Effector CD8-positive, alpha-beta T cell (primary cell): Measurements from ENCODE around the gene SNAPC1.
"Not testable (repeated sequence)": the region's sequence is repeated elsewhere in the genome, so short reads cannot be mapped to it uniquely, and the experiment has no call there.

ENCODE experiments used
- DNase-seq: peaks from one replicate; lab custom pipeline; 2025; lab: John Stamatoyannopoulos, UW

The SNAPC1 gene

DNA sequence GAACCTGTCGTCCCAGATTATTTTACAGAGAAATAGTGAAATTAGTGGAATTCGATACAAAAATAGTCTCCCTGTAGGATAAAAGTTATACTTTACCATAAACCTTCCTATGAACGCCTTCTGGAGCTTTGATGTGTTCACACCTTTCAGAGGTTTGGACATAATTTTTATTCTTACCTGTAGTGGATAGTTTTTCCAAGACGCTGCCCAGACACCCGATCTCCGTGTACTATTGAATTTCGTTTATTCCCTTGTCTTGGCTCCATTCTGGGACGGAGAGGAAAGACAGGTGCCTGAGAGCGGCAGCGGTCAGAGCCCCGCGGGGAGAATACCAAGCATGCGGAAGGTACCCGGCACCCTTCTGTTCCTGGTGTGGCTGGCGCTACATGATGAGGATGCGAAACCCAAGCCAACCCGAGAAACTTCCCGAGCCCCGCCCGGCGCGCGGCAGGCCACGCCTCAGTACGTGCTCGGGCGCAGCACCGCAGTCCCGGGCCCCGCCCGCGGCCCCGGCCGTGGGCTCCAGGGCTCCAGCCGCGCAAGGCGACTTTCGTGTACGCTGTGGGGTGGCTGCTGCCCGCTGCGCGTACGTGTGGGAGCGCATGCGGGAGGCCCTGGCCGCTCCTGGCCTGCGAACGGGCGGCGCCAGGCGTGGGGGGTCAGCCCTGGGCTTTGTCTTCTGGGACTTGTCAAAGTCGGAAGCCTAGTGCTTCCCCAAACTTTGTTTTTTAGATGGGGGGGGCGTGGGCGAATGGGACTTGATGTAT, 11.3 kb upstream of the SNAPC1 start:
- peak; percentile 59 for DNase-seq

DNA sequence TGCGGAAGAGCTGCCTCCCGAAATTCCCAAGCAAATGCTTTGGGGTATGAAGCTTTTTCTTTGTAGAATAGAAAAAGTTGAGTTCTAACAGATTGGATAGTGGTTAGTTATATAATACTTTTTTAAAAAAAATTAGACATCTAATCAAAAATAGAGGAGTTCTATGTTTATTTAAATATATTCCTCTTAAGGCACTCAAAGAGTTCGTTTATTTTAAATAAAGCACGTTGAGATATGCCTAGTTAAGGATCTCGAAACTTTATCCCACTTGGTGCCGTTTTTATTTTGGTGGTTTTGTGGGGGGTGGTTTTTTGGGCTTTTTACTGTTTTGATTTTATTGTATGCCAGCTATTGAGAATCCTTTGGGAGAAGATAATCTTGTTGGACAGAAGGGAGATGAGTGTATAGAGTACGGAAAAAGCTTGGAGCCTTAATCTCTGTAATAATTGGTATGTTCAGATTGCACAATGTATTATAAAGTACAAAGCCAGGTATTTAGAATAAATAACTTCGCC, 10.7 kb upstream of the SNAPC1 start:
- DNase-seq = no peak

DNA sequence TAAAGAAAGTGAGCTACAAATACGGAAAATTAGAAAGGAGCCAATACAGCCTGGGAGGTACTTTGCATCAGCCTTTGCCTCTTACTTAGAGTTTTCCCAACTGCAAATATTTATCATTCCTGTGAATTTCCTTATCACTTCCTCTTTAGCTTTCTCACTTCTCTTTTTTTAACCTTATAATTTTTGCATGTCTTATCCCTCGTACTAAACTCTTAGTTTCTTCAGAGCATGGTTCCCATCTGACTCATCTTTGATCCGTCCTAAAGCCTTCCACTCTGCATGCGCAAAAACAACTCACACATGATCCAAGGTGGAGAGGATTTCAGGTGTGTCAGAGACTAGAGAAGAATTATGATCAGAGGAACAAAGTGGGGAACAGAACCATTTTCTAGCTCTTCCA, 9.6 kb upstream of the SNAPC1 start:
- DNase-seq = no peak

DNA sequence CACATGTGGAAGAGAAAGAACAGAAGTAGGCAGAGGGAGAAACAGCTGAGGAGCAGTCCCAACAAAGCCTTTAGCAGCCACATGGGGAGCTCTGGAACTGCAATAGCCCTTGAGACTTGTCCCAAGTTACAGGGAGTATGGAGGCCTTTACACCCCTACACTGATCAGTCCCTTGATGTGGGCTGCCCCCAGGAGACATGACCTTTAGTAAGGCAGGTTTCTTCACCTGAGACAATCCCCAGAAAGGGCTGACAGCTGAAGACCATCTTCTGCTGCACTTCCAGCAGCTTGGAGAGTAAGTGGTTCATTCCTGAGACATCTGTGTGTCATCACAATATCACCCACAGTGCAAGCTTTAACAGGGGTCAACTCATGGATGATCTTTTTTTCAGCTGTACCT, 8.6 kb upstream of the SNAPC1 start:
- DNase-seq = no peak

DNA sequence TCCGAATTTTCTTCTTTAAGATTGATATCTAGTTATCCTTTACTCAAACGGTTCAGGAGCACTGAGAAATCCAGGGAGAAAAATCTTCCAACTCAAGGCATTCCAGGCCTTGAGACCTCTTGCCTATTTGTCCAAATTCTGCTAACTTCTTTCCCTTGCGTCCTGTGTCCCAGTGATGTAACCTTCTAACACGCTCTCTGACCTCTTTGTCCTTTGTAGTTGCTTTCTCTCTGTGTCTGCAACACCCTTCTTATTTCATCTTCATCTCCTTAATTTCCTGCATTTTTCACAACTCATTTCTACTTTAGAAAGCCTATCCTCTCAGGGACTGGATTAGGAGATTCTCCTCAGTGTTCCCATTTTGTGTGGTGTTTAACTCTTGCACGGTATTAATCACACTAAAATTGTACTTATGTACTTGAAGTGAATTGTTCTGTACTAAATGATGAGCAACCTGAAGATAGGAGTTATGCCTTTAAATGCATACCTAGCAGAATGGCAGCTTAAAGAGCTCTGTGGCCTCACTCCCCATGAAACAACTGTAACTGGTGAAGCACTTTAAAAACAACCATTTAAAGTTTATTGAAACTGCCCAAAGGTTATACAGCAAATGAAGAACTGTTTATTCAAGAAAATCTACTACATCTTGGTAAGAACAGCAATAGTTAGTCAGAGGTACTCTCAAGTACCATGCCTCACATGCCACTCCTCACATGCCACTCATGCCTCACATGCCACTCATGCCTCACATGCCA, 7.4 kb upstream of the SNAPC1 start:
- DNase-seq = no peak

DNA sequence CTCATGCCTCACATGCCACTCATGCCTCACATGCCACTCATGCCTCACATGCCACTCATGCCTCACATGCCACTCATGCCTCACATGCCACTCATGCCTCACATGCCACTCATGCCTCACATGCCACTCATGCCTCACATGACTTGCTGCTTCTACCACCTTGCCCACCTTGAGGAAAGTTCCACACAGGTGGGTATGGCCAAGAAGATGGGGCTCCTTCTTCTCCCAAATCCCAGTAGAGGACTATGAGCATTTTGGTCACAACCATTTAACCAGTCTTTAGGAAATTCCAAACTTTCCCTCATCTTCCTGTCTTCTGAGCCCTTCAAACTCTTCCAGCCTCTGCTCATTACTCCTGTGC, 6.9 kb upstream of the SNAPC1 start:
- DNase-seq = not testable (repeated sequence)

DNA sequence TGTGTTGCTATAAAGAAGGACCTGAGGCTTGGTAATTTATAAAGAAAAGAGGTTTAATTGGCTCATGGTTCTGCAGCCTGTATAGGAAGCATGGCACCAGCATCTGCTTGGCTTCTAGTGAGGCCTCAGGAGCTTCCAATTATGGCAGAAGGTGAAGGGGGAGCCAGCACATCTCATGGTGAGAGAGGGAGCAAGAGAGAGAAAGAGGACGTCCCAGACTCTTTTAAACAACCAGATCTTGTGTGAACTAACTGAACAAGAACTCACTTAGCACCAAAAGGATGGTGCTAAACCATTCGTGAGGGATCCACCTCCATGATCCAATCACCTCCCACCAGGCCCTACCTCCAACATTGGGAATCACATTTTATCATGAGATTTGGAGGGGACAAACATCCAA, 6.1 kb upstream of the SNAPC1 start:
- no peak for DNase-seq

DNA sequence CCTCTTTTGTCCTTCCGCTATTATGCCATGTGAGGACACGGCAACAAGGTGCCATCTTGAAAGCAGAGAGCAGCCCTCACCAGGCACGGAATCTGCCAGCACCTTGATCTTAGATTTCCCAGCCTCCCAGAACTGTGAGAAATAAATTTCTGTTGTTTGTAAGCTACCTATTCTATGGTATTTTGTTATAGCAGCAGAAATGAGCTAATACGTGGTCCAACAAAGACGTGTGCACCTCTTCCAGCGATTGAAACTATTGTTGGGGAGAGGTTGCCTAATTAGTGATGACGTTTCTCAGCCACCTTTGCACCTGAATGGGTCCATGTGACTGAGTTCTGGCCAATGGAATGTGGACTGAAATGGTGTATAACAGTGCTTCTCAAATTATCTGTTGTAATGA, 2.3 kb upstream of the SNAPC1 start:
- DNase-seq = no peak

DNA sequence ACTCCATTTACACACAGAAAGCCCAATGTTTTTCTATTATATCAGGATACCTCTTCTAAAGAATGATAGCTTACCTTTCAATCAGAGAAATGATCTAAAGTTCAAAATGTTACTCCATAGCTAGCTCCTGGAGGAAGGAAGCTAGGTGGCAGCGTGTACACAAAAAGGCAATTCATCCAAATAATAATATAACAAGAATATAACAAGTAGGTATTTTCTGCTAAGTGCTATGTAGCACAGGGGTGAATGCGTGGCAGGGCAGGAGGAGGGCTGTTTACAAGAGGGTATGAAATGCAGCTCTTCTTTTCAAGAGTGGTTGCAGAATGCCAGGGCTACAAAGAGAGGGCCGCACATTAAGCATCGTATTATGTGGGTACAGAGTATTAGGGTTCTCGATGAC, 663 bp upstream of the SNAPC1 start:
- DNase-seq = no peak

DNA sequence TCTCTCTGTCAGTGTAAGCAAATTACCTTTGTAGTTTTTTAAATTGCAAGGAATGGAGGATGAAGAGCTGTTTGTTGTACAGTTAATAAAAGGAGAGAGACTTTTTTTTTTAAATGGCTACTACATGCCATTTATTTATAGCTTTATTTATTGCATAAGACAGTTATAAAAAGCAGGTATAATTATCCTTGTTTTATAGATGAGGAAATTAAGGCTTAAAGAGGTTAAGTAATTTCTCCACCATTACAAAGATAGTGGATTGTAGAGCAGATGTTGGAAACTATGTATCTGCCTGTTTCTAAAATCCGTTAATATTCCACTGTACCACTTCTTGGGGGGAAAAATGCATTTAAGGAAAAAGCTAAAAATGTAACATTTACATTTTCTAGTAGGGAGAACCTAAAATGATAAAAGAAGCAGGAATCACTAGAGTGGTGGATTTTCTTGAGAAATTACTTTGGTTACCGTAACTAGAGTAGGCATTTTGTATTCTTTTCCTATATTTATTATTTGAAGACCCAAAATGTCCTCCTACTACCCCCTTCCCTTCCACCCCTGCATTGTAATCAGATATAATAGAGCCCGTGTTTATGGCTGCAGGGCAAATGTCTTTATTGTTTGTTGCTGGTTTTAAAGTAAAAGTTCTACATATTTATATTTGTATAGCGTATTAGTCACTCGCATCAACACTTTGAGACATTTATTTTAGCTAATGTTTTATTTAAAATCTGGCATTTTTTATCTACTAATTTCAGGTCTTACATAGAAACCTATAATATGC, 2.3 kb downstream of the SNAPC1 start:
- DNase-seq = no peak

DNA sequence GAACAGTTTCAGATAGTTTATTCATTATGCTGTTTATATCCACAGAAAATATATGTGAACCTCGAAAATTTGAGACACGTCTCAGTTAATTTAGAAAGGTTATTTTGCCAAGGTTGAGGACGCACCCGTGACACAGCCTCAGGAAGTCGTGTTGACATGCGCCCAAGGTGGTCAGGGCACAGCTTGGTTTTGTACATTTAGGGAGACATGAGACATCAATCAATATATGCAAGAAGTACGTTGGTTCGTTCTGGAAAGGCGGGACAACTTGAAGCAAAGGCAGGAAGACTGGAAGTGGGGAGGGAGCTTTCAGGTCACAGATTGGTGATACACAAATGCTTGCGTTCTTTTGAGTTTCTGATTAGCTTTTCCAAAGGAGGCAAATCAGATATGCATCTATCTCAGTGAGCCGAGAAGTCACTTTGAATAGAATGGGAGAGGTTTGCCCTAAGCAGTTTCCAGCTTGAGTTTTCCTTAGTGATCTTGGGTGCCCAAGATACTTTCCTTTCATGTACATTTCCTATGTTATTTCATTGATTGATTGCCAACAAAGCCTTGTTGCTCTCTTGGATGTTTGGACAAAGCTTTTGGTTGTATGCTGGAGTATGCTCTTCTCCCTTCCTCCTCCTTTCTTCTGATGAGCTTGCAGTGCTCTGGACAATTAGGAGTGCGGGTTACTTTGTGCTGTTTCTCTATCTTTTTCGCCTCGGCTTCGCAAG, 3.2 kb downstream of the SNAPC1 start:
- DNase-seq = no peak

DNA sequence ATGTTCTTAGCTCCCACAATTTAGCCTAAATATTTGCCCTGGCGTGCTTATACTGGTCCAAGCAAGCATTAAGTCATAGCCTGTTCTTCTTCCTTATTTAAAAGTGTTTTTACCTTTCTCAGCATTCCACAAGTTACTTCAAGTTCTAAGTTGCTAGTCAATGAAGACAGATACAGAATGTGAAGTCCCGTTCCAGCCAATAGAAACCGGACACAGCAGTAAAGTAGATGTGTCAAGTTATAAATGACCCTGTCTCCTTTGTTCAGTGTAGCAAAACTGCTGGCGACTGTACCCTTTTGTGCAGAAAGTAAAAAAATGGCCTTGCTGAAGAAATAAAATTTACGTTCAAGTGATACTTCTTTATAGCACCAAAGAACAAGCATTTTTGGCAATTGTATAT, 3.9 kb downstream of the SNAPC1 start:
- DNase-seq = no peak

DNA sequence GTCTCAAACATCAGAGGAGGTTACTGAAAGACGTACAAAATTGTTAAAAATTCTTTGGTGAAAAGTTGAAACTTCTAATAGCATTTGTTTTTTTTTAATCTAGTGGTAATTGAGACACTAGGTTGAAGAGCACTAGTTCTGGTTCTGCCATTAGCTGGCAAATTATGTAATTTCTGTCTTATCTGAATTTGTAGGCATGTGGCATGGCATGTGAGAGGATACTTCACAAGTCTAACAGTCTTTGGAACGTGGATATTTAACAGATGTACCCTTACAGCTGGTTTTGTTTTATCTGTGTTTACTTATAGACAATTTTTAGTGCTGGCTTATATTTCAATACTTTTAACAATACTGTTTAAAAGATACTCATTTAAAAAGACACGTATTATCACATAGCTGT, 6.0 kb downstream of the SNAPC1 start:
- DNase-seq = no peak

DNA sequence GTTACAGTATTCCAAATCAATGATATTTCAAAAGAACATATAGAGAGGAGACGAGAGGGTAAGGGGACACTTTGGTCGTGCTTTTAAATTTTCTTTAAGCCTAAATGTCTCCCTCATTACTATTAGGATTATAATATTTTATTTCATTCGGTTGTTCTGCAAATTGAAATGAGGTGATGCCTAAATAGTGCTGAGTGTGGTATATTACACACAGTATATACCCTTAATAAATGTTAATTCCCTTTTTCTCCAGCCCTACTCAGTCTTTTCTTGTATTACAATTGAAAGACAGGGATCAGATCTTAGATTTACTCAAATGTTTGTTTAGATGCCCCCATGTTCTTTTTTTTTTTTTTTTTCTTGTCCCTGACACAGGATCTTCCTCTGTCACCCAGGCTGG, 7.7 kb downstream of the SNAPC1 start:
- DNase-seq = no peak

DNA sequence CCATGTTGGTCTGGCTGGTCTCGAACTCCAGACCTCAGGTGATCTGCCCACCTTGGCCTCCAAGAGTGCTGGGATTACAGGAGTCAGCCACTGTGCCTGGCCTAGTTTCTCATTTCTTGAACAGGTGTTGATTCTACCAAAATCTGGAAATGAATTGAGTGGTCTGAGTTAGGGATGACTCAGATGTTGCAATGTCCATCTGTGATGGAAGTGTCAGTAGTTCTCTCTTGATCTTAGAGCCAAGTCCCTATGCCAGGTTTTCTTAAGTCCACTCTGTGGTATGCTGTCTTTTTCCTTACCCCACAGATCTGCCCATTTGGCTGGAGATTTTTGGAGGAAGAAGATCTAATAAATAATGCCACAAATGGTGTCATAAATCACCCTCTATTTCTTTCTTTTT, 12.6 kb downstream of the SNAPC1 start:
- no peak for DNase-seq

DNA sequence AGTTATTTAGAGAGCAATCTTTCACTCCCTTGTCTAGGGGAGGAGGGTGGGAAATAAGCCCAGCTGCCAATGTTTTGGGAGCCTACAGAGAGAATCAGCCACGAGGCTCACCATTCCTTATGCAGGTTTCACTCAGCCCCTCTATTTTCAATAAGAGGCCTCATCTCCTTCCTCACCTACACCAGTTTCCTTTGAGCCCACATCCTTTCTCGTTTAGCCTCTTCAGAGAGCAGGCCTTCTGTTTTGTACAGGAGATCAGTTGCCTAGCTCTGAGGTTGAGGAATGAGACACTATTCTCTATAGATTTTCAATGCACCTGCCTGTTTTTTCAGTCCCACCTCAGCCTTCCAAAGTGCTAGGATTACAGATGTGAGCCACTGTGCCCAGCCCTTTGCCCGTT, 17.9 kb downstream of the SNAPC1 start:
- DNase-seq = no peak

DNA sequence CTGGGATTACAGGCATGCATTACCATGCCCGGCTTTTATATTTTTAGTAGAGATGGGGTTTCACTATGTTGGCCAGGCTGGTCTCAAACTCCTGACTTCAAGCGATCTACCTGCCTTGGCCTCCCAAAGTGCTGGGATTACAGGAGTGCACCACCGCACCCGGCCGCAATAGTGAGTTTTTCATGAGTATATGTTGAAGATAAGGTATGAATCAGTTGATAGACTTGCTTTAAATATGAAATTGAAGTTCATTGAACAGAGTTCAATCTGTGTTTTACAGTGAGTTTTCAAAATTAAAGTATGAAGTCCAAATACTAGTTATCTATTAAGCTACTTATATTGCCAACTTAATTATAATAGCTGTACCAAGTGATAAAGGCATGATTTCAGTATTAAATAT, 35.1 kb downstream of the SNAPC1 start:
- no peak for DNase-seq

DNA sequence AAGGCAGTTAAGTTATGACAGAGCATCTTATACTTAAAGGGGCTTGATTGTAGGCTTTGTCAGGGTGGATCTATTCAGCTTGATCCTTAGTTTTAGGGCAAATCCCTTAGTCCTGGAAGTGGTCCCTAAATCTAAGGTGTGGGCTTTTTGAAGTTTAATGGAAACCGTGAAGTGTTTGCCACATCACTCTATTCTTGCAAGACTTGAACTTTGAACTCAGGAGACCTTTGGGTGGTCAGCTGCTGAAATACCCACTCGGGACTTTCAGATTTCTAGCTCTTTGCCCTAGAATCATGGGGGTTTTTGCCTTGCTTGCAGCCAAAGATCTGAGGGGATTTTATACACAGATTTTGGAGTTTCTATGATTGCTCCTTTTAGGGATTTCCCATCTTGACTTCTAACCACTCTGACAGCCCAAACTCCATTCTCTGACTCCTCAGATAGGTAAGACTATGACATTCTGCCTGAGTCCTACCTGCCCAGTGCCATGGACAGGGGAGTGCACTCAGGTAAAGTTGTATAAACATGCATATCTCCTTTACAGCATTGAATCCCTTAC, 39.9 kb downstream of the SNAPC1 start:
- no peak for DNase-seq

DNA sequence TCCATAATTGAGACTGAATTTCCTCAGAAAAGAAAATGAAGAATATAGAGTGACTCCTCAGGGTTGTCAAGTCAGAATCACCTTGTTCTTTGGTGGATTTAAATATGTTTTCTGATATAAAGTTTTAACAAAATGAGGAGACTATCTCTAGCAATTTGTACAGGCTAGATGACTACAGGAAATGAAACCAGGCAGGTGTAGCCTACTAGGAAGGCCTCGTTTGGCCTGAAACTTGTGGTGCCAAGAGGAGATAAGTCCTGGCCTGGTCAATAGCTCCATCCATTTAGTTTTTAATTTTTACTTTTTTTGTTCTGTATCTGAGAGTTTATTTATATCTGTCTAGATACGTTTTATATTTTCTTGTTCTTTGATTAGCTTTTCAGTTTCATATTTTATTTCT, 41.5 kb downstream of the SNAPC1 start:
- no peak for DNase-seq

DNA sequence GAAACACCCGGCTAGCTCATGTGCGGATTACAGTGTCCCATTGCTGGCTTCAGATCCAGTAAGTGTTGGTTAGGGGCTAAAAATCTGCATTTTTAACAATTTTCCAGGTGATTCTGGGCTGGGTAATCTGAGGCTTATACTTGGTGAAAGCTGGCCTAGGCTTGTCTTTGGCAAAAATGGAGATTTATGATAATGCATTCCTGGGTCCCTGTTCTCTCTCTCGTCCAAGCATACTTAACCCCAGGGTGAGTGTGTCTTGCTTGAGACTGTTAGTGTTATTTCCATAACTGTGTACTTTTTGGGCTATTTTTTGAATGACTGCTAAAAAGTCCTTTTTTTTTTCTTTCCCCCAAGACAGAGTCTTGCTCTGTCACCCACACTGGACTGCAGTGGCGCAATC, 43.2 kb downstream of the SNAPC1 start:
- no peak for DNase-seq

DNA sequence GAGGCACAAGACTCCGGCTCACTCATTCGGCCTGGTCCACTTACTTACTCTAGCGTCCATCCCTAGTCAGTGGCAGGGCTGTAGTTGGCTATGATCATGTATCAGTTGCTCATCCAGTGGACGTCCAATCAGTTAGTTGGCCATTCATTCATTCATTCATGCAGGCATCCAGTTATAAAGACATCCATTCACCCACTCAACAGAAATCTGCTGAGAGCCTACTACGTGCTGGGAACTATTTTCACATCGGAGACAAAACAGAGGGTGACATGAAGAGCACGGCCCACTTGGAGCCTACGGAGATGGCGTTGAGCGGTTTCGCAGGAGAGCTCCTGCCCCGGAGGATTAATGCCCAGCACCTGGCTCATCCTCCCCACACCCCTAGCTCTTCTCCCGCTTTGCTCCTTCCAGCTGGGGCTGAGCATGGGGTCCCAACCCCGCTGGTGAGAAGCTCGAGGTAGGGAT, 49.7 kb downstream of the SNAPC1 start:
- no peak for DNase-seq
